ENCODE results near the gene CDX4. TPM values are rescaled to one million over a fixed set of nuclear protein-coding genes. Genes with fewer than 3 reads are reported as not detected.
"Not testable (repeated sequence)": the region's sequence is repeated elsewhere in the genome, so short reads cannot be mapped to it uniquely, and the experiment has no call there.

Gene CDX4
- total RNA-seq = not detected
- long read RNA-seq = 0 reads

GRCh38 chrX:73446831-73447230 is at the start of gene CDX4:
TSS of gene CDX4 (plus strand) at chrX:73447053. CDS start at chrX:73447254, 201 bp downstream.
- intact Hi-C loops (cut with DNase I) = no loop called here
- no peak for DNase-seq (ENCODE audit: low spot score)

- no peak for DNase-seq (ENCODE audit: low spot score)
- intact Hi-C loops (cut with DNase I) = no loop called here
These were observed 48.5 kb upstream of the CDX4 start for GRCh38 chrX:73398185-73398914.

GRCh38 chrX:73400136-73400748 is 46.6 kb upstream of the CDX4 start:
- DNase-seq (ENCODE audit: low spot score) = no peak
- intact Hi-C loops (cut with DNase I) = no loop called here

GRCh38 chrX:73401591-73402266 is 45.1 kb upstream of the CDX4 start:
- no peak for DNase-seq (ENCODE audit: low spot score)
- intact Hi-C loops (cut with DNase I) = no loop called here

GRCh38 chrX:73412930-73413329 is 33.9 kb upstream of the CDX4 start:
- intact Hi-C loops (cut with DNase I) = no loop called here
- DNase-seq (ENCODE audit: low spot score) = no peak

GRCh38 chrX:73447311-73447794 is 500 bp downstream of the CDX4 start:
- no peak for DNase-seq (ENCODE audit: low spot score)

GRCh38 chrX:73448379-73448778 is 1.5 kb downstream of the CDX4 start:
- DNase-seq (ENCODE audit: low spot score) = no peak
- intact Hi-C loops (cut with DNase I) = no loop called here

More at GRCh38 chrX:73447311-73447794, 500 bp downstream of the CDX4 start:
- intact Hi-C loops (cut with DNase I) = no loop called here

GRCh38 chrX:73455171-73455570 is 8.3 kb downstream of the CDX4 start:
- DNase-seq (ENCODE audit: low spot score) = no peak
- intact Hi-C loops (cut with DNase I) = no loop called here

- DNase-seq (ENCODE audit: low spot score) = no peak
- intact Hi-C loops (cut with DNase I) = no loop called here
These were observed 10.5 kb downstream of the CDX4 start for GRCh38 chrX:73457306-73457705.

- intact Hi-C loops (cut with DNase I) = no loop called here
- DNase-seq (ENCODE audit: low spot score) = no peak
These were observed 21.5 kb downstream of the CDX4 start for GRCh38 chrX:73468376-73468775.

GRCh38 chrX:73478961-73479360 is 32.1 kb downstream of the CDX4 start:
- DNase-seq (ENCODE audit: low spot score) = no peak
- intact Hi-C loops (cut with DNase I) = no loop called here

- intact Hi-C loops (cut with DNase I) = no loop called here
- no peak for DNase-seq (ENCODE audit: low spot score)
These were observed 34.7 kb downstream of the CDX4 start for GRCh38 chrX:73481521-73481920.

GRCh38 chrX:73490661-73491060 is 43.8 kb downstream of the CDX4 start:
- DNase-seq (ENCODE audit: low spot score) = no peak

GRCh38 chrX:73492178-73492577 is 45.3 kb downstream of the CDX4 start:
- intact Hi-C loops (cut with DNase I); DNase-seq (ENCODE audit: low spot score): not testable (repeated sequence)

More at GRCh38 chrX:73490661-73491060, 43.8 kb downstream of the CDX4 start:
- intact Hi-C loops (cut with DNase I) = no loop called here

Other genes with a start within 250 kb of the CDX4 start
- gene NAP1L2, start 232.2 kb upstream of the CDX4 start, total RNA-seq = 10.7 TPM
- gene CHIC1, start 116.1 kb downstream of the CDX4 start, total RNA-seq = 9.7 TPM

Measured in cardiac septum (tissue), 1 donor.